GM19043 (cell line): ENCODE measurements around the gene ZBTB45.
"Not testable (repeated sequence)": the region's sequence is repeated elsewhere in the genome, so short reads cannot be mapped to it uniquely, and the experiment has no call there.

Source experiments
- ATAC-seq: cut with Tn5 transposase; IDR thresholded peaks from one replicate; pipeline ENCODE4 v1.9.1; 2021; ENCODE audit warnings: low read depth; ENCODE audit not compliant: unreplicated experiment

ZBTB45 gene

DNA sequence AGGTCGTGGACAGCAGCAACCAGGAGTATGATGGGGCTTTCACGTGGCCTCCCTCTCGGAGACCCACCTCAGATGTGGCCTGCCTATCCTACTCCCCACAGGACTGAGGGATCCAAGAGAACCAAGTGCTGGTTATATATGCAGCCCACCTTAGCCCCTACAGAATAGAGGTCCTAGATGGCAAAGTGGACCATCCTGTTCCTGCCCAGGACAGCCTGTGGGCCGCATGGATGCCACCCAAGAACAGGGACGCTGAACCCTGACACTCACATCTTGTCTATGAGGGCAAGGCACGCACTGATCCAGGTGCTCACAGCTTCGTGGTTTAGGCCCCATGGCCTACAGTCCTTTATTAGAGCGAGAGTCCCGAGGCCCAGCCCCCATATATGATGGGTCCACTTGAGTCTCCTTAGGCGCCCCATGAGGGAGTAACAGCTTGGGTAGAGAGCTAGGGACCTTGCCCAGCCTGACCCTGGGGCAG lies 6.4 kb downstream of the ZBTB45 start:
- ATAC-seq = no peak

GRCh38 chr19:58511353-58512208 lies 8.0 kb downstream of the ZBTB45 start, which contains the start of gene SLC27A5:
SLC27A5 (minus strand) TSS chr19:58511992; CDS start chr19:58511955, 37 bp downstream.
- no peak for ATAC-seq

DNA sequence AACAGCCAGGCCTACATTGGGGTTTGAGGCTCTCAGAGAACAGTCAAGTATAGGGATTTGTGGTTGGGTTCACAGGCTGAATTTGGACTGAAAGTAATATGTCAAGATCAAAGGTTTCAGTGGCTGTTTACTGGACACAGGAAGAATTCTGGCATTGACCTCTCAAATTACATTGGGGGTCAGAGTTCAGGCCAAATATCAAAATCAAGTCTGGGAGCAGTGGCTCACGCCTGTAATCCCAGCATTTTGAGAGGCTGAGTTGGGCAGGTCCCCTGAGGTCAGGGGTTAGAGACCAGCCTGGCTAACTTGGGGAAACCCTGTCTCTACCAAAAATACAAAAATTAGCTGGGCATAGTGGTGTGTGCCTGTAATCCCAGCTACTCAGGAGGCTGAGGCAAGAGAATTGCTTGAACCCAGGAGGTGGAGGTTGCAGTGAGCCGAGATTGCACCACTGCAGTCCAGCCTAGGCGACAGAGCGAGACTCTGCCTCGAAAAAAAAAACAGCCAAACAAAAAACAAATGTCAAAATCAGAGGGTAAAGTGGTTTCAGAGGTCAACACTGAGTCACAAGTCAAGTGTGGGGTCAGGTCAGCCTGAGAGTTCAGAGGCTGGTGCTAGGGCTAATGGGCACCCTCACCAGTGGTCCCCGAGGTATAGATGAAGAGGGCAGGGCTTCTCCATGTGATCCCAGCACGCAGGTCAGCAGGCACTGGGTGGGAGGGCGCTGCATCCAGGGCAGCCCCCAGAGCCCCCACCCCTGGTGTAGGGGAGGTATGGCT lies 9.3 kb downstream of the ZBTB45 start:
- ATAC-seq = no peak

GRCh38 chr19:58509731-58510083 lies 9.9 kb downstream of the ZBTB45 start:
- no peak for ATAC-seq

DNA sequence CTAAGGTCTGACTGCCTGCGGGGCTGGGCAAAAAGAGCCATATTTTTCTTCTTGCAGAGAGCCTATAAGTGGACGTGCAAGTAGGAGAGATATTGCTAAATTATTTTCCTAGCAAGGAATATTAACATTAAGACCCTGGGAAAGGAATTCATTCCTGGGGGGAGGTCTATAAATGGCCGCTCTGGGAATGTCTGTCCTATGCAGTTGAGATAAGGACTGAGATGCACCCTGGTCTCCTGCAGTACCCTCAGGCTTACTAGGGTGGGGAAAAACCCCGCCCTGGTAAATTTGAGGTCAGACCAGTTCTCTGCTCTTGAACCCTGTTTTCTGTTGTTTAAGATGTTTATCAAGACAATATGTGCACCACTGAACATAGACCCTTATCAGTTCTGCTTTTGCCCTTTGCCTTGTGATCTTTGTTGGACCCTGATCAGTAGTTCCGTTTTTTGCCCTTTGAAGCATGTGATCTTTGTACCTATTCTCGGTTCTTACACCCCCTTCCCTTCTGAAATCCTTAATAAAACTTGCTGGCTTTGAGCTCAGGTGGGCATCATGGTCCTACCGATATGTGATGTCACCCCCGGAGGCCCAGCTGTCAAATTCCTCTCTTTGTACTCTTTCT lies 11.9 kb downstream of the ZBTB45 start:
- not testable (repeated sequence) for ATAC-seq

DNA sequence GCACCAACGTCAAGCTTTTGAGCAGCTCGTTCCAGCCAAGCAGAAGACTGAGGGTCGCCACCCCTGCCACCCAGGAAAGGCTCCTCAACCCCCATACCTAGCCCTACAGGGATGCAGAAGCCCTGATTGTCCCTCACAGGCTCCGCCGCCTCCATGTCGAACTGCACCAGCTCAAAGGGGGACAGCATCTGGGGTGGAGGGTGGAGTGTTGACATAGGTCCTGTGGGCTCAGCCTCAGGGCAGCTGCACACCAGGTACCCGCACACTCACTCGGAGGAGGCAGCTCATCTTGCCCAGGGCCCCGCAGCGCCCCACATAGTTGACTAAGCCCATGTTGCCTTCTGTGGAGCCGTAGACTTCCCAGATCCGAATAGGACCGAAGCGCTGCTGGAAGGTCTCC lies 19.4 kb downstream of the ZBTB45 start:
- no peak for ATAC-seq

DNA sequence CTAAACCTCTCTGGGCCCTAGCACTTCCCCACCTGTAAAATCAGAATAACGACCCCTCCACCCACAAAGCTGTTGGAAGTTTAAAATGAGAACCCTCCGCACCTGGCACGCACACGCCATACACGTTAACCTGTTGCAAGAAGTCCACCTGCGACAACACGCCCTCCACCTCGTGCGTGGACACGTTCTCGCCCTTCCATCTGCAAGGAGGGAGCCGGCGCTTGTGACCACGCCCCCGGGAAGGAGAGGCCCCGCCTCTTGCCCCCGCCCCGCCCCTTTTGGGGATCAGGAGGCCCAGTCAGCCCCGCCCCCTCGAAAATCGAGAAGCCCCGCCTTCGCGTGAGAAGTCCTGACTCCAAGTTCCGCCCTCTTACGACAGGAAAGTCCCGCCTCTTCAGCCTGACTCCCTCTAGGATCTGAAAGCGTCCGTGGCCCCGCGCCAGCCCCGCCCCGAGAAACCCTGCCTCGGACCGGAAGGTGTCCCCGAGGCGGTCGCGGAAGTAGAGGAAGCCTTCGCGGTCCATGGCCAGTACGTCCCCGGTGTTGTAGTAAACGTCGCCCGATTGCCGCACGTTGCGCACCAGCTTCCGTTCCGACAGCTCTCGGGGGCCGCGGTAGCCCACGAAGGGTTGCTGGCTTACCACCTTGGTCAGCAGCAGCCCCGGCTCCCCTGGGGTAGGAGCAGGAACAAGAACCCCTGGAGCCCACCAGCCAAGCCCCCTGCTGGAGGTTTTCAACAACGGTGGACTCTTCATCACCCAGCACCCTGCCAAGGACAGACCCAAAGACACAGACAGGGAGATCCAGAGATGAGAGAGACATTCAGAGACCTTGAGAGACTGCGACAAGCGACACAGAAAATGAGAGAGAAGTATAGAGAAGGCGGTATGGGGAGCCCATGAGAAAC lies 20.3 kb downstream of the ZBTB45 start:
- peak; percentile 93 for ATAC-seq

DNA sequence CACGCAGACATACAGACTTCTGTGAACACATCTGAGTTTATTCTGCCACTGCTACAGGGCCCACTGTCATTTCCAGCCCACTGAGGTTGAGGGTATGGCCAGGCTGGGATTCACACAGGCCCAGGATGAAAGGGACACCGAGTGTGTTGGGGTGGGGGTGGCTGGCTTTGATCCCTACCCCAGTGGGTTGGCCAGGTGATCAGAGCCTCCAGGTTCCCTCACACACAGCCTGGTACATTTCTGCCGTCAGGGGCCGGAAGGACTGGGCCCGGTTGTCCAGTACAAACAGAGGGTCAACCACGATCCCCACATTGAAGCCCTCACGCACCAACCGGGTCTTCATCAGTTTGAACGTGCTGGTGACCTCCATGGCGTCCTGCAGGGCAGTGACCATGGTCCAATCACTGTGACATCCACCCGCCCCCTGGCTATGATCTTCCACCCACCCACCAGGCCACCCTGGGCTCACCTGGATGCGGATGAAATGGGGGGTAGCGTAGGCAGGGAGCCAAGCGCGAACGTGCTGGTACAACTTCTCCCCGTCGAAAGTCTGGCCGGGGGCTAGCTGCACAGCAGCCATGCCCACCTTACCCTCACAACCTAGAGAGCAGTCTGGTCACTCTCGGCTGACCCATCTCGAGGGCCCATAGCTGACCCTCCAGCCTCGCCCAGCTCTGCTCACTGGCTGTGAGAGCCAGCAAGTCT lies 21.1 kb downstream of the ZBTB45 start:
- ATAC-seq = no peak

DNA sequence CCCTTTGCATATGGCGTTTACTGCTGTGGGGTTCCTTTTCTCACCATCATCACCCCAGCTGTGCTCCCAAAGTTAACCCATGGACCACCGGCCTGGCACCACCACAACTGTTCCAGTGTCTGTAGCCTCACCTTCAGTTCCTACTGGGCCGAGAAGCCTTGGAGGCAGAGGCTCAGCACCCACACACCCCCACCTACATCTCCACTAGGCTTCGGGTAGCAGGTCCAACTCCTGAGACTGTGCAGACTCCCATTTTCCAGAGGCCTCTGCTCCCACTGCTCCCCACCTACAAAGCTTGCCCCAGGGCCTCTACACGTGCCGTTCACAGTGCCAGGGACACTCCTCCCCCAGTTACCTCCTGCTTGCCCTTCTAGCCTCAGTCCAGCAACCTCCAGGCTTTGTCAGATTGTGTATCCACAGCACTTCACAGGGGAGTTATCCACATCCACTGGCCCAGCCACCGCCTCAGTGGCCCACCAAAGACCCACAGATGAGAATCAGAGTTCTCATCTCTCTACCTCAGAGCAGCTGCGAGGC lies 21.9 kb downstream of the ZBTB45 start:
- no peak for ATAC-seq

DNA sequence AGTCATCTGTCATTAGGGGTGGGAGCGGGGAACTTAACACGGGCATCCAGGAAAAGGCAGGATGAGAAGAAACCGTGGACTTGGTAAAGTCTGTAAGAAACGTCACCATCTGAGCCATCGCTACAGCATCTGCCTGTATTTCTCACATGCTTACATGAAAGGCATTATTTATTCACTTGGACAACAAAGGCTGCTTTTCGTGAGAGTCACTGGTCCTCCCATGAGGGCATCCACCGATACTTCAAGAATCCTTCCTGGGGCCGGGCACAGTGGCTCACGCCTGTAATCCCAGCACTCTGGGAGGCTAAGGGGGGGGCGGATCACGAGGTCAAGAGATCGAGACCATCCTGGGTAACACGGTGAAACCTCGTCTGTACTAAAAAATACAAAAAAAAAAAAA lies 27.3 kb downstream of the ZBTB45 start:
- no peak for ATAC-seq

DNA sequence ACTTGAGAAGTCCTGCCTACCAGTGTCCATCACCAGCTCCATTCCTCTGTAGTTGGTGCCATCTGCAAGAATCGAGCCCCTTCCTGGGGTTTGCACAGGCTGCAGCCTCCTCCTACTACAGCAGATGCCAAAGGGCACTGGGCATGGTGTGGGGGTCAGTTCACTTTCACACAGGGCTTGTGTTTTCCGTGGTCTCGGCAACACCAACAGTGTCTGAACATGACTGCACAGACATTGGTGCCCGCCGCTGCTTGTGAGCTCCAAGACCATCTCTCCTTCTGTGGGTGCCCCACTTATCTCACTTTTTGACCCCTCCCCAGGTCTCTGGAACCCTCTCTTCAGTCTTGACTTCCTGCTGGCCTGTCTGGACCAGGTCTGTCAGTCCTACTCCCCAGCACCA lies 28.2 kb downstream of the ZBTB45 start:
- ATAC-seq = no peak

GRCh38 chr19:58484349-58484748 lies 35.3 kb downstream of the ZBTB45 start:
- not testable (repeated sequence) for ATAC-seq

- ATAC-seq = no peak
Measured at GRCh38 chr19:58483776-58484175, 35.8 kb downstream of the ZBTB45 start.

DNA sequence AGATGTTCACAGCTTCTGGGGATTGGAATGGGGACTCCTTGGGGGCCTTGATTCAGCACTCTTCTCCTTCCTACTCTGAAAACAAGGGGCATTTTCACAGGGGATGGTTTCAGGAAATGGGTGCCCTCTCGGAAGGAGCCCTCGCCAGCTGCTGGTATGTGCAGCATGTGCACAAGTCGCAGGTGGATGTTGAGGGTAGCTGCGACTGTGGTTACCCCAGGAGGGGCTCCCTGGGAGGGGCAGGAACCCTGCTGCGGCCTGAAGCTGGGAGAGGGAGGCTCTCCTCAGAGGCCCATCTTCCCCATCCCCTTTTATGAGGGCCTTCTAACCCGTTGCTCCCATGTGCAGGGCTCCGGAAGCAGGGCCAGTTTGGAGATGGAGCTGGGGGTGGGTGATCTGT lies 37.2 kb downstream of the ZBTB45 start:
- ATAC-seq = no peak

GRCh38 chr19:58480831-58481230 lies 38.8 kb downstream of the ZBTB45 start:
- no peak for ATAC-seq

DNA sequence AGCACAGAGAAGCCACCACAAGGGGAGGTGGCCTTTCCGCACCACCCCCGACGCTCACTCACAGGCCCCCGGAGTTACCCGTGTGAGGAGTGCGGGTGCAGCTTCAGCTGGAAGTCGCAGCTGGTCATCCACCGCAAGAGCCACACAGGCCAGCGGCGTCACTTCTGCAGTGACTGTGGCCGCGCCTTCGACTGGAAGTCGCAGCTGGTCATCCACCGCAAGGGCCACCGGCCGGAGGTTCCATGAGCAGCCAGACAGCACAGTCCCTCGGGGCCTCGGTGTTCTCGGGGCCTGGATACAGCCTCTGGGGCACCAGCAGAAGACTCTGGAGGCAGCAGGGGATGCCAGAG lies 39.2 kb downstream of the ZBTB45 start:
- ATAC-seq = no peak

DNA sequence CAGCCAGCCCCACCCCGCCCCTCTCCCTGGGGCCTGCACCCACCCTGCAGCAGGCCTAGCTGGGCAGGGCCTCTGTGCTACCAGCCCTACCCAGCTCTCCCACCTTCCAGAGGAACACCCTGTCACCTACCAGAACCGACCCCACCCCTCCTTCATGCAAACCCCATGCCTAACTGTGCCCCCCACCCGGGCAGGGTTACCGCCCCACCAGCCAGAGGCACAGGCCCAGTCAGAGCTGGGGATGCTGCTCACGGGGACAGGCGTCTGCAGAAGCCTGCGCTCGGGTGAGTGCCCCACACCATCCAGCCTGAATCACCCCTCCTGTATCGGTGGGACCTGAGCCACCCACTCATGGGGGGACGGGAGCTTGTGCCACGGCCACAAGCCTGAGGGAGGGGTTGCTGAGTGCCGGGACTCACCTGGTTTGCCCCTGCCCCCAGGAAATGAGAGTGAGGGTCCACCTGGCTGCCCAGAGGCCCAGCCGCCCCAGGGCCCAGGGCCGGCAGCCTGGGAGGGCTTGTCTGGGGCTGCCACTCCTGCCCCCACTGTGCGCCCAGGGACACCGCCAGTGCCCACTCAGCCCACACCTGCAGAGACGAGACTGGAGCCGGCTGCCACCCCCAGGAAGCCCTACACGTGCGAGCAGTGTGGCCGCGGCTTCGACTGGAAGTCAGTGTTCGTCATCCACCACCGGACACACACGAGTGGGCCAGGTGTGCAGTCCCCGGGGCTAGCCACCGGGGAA lies 39.7 kb downstream of the ZBTB45 start:
- ATAC-seq = no peak

DNA sequence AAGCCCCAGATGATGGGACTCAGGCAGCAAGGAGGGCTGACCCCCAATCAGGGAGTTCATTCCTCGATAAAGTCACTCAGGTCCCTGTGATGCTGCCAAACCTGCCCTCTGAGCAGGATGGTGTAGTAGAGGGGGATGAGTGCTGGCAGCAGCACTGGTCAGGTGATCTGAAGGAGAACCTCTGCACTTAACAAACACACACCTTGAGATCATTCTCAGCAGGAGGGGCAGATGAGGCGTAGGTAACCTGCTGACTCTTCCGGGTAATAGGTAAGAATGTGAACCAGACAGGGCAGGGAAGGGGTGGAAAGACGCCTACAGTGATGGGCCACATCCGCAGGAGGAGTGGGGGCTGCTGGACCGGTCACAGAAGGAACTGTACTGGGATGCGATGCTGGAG lies 40.3 kb downstream of the ZBTB45 start:
- ATAC-seq = no peak

- no peak for ATAC-seq
Measured at GRCh38 chr19:58477871-58478270, 41.7 kb downstream of the ZBTB45 start.
